GM18858 (cell line): ENCODE data around the gene RAB26.

Experiments used
- ATAC-seq: cut with Tn5 transposase; IDR thresholded peaks from one replicate; pipeline ENCODE4 v1.9.1; 2021; ENCODE audit not compliant: unreplicated experiment

The RAB26 gene

GRCh38 chr16:2159175-2159838, 10.9 kb downstream of the RAB26 start:
- ATAC-seq: no peak

GRCh38 chr16:2160915-2161551, 12.6 kb downstream of the RAB26 start:
- ATAC-seq: no peak

DNA sequence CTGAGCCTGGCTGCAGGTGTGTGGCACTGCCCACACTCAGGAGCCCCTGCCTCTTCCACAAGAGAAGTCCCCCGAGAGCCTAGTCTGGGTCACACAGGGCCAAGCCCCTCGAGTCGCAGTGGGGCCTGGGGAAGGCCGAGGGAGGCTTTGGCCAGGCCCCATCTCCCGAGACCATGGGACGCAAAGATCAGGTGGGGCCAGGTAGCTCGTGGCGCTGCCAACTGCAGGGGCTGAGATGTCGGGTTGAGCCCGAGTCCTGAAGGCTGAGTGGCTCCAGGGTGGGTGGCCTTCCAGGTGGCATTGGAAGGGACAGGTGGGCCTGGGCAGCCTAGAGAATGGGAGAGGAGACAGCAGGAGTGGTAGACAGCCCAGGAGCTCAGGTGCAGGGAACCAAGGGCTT, 13.5 kb downstream of the RAB26 start:
- no peak for ATAC-seq

DNA sequence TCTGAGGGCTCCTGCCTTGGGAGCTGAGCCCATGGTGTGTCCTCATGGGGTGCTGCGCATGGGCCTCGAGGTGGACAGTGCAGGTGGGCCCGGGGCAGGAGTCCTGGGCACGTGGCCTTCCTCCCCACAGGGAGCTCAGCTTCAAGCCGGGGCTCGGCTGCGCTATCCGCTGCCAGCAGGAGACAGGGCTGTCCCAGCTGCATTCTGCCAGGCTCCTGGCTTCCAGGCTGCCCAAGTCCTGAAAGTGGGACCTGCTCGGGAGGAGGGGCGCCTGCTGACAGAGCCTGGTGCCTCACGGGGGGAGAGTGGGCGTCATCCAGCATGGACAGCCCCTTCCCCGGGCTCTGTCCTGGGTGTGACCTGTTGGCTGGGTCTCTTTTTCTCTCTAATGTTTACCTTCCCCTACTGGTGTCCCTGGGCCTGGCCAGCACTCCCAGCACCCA, 14.3 kb downstream of the RAB26 start:
- no peak for ATAC-seq

DNA sequence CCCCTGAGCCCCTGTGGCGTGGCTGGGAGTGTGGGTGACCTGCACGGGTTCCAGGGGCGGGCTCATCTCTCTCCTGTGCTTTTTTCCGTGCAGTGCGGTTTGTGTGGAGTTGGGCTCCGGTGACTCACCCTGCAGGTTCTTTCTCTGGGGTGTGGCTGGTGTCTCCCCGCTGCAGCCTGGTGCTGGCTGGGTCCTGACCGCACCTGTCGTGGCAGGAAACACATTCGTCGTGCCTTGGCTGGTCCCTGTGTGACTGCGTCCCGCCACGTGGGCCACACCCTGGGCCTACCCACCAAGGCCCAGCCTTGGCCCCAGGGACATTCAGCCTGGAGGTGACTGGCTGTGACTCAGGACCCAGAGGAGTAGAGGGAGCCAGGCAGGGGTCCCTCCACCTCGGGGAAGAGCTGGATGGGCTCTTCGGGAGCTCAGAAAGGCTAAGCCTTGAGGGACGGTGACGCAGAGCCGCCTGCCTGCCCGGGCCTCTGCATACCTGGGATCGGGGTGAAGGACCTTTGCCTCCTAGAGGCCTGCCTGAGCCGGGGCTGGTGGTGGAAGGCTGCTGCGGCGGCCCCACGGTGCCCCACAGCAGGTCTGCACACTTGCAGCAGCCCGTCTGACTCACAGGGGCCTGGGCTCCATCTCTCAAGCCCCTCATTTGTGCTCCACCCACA, 14.9 kb downstream of the RAB26 start:
- ATAC-seq: no peak

DNA sequence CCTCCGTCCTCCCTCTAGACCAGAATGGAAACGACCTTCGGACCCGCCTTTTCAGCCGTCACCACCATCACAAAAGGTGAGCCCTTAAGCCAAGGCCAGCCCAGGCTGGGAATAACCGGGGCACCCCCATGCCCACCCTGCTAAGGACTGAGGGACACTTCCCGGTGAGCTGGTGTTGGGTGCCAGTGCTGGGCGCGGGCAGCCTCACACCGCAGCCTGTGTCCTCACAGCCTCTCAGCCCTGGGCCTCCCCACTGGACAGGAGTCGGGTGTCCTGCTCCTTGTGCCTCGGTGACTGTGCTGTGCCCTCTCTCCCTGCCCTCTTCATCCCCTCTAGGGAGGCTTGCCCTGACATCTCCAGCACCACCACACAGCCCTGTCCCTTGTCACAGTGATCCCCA, 17.4 kb downstream of the RAB26 start:
- ATAC-seq: no peak

- ATAC-seq: no peak
Measured at GRCh38 chr16:2166263-2167067, 18.0 kb downstream of the RAB26 start.

- no peak for ATAC-seq
Measured at GRCh38 chr16:2167068-2167638, 18.7 kb downstream of the RAB26 start.

DNA sequence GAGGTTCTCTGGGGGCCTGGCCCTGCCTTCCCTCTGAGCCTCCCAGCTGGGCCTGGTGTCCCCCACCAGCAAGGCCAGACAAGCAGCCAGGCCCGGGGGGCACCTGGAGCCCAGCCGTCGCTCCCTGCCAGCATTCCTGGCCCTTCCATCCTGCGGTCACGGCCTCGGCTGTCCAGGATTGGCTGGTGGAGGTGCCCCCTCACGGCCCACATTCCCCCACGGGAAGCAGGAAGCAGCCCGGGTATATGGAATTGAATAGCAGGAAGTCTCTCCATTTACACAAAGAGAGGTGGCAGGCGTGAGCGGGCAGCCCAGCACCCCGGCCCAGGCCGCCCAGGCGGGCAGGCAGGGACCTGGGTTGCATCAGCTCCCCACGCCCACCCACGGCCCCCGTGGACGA, 21.7 kb downstream of the RAB26 start:
- ATAC-seq: no peak

DNA sequence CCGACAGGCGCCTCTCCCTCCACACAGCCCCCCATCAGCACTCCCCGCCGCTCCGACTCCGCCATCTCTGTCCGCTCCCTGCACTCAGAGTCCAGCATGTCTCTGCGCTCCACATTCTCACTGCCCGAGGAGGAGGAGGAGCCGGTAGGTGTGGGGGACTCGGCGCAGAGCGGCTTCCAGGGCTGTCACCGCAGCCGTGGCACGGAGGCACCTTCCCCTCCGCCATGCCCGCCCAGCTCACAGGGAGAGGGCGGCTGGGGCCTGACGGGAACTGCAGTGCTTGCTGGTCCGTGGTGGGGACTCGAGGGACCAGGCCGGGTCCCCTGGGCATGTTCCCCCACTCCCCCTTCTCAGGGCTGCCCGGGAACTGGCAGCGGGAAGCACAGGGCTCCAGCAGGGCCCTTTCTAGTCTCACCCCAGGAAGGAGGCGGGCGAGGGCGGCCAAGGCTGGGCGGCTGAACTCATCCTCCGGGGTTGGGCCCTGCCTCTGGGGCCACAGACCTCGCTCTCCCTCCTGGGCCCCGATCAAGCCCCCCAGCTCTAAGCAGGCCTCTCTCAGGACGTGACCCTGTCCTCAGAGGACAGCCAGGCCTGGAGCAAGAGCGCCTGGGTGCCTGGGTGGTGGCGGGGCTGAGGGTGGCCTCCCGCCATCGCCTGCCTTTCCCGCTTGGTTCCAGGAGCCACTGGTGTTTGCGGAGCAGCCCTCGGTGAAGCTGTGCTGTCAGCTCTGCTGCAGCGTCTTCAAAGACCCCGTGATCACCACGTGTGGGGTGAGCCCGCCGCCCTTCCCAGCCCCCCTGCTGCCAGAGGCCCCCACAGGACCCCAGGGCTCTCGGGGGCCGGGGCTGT, 22.4 kb downstream of the RAB26 start:
- ATAC-seq: no peak

DNA sequence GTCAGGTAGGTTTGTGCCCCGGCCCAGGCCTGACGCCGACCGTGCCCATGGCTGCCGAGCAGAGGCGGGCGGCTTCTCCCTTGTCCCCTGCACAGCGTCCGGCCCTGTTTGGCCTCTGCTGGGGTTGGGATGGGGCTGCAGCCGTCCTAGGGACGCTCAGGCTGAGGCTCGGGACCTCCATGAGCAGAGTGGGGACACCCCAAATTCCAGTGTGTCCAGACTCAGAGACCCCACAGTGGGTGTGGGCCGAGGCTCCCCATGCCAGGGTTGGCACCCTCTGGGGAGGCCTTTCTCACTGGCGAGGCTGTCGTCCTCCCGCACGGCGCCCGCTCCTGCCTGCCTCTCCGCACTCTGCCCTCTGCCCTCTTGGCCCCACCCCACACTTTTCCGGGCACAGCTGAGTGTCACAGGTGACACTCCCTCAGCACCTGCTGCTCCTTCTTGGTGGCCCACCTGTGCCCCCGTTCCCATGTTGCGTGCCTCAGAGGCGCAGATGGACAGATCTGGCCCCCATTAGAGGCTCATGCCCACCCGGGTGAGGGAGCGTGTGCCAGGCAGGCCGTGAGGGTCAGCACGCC, 23.3 kb downstream of the RAB26 start:
- ATAC-seq: no peak

DNA sequence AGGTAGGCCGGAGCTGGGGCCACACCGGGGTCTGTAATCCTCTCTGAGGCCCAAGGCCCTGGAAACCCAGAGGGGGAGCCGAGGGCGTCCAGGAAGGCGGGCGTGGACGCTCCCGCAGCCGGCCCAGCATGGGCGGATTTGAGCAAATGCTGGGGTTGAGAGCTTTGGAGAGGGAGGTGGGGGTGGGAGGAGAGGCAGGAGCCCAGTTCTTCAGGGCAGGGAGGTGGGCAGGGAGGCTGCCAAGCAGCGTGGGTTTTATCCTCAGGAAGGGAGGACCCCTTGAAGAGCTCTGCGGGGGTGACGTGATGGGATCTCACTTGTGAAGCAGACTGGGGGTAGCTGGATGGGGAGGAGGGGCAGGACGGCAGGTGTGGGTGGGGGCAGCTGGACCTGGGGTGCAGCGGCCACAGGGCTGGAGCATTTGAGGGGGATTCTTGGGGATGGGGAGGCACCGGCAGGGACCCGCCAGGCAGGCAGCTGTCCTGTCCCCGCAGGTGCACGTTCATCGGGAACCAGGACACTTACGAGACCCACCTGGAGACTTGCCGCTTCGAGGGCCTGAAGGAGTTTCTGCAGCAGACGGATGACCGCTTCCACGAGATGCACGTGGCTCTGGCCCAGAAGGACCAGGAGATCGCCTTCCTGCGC, 24.4 kb downstream of the RAB26 start:
- ATAC-seq: no peak

DNA sequence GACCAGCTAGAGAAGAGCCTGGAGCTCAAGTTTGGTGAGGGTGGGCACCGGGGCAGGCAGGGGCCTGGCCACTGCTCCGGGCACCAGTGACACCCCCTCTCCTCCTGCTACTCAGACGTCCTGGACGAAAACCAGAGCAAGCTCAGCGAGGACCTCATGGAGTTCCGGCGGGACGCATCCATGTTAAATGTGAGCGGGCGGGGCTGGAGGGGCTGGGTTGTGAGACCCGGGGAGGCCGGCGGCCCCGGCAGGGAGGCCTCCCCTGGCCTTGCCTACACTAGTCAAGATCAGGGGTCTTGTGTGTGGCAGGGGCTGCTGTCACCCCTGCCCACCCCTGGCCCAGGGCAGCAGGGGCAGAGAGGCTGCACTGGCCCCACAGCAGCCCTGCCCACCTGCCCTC, 24.9 kb downstream of the RAB26 start:
- ATAC-seq: no peak

DNA sequence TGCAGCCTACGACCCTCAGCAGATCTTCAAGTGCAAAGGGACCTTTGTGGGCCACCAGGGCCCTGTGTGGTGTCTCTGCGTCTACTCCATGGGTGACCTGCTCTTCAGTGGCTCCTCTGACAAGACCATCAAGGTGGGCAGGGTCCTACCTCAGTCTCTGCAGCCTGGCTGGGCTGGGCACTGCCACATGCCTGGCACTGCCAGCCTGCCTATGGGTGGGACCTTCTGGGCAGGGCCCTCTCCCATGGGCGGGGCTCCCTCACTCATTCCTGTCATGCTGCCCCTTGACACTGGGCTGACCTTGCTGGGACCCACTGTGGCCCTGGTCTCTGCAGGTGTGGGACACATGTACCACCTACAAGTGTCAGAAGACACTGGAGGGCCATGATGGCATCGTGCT, 25.5 kb downstream of the RAB26 start:
- no peak for ATAC-seq

GRCh38 chr16:2174396-2175131, 26.1 kb downstream of the RAB26 start:
- no peak for ATAC-seq

DNA sequence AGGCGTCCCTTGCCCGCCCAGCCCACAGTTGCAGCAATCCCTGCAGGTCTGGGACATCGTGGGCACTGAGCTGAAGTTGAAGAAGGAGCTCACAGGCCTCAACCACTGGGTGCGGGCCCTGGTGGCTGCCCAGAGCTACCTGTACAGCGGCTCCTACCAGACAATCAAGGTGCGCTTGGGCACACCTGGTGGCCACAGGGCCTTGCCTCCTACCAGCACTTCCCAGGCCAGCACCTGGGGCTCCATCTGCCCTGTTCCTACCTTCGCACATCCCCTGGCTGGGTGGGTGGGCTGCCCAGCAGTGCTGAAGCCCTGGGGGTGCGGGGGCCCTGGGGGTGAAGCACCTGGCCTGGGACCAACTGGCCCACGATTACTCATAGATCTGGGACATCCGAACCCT, 27.0 kb downstream of the RAB26 start:
- ATAC-seq: no peak

DNA sequence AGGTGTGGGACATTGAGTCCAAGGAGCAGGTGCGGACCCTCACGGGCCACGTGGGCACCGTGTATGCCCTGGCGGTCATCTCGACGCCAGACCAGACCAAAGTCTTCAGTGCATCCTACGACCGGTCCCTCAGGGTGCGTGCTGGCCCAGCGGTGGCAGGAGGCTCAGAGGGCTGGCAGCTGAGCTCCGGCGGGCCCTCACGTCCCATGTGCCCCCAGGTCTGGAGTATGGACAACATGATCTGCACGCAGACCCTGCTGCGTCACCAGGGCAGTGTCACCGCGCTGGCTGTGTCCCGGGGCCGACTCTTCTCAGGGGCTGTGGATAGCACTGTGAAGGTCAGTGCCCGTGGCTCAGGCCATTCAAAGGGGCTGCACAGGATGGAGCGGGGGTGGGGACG, 27.6 kb downstream of the RAB26 start:
- no peak for ATAC-seq

- ATAC-seq: no peak
Measured at GRCh38 chr16:2177101-2177500, 28.7 kb downstream of the RAB26 start.

- no peak for ATAC-seq
Measured at GRCh38 chr16:2177561-2177960, 29.1 kb downstream of the RAB26 start.
